Psoas muscle (tissue), 8 donors: ENCODE measurements around the gene ADAT3. TPM values are rescaled to one million over a fixed set of nuclear protein-coding genes. Genes with fewer than 3 reads are reported as not detected.

Source experiments
- ATAC-seq, 4 donors: fragments of 200-7000 bp; cut with Tn5 transposase; one replicate each; pipeline ENCODE4 v1.9.1; 2020; ENCODE audit warnings: moderate library complexity in 3 of 4, mild to moderate bottlenecking in 2 of 4
- DNase-seq, 2 donors: peaks; one replicate each; pipeline ENCODE4 v3.0.0-alpha.2; 2020
- H3K27ac ChIP-seq: fragments of 200-600 bp; one replicate; pipeline ENCODE4 v1.8.0; 2022
- H3K27me3 ChIP-seq, 3 donors: fragments of 200-600 bp in 1 of 3; one replicate each; pipeline versions ENCODE4 v1.6.1 to v1.8.0; 2013 to 2022; ENCODE audit warnings: low read length in 2 of 3, mild to moderate bottlenecking in 2 of 3, moderate library complexity in 1 of 3; ENCODE audit not compliant: insufficient read depth in 3 of 3
- H3K36me3 ChIP-seq, 2 donors: fragments of 200-600 bp in 1 of 2; one replicate each; pipeline versions ENCODE4 v1.6.1 to v1.8.0; 2013 to 2022; ENCODE audit warnings: low read depth in 1 of 2, mild to moderate bottlenecking in 1 of 2, moderate library complexity in 1 of 2; ENCODE audit not compliant: insufficient read depth in 1 of 2
- H3K4me1 ChIP-seq: fragments of 200-600 bp; one replicate; pipeline ENCODE4 v1.8.0; 2022
- H3K4me3 ChIP-seq: fragments of 200-600 bp; one replicate; pipeline ENCODE4 v1.8.0; 2022; ENCODE audit warnings: mild to moderate bottlenecking
- H3K9me3 ChIP-seq: fragments of 200-600 bp; one replicate; pipeline ENCODE4 v1.8.0; 2022
- CTCF ChIP-seq: fragments of 200-600 bp; IDR thresholded peaks from one replicate; pipeline ENCODE4 v1.8.0; 2022; ENCODE audit warnings: antibody characterized with exemption
- WGBS, 3 donors: extraction: QIAGEN DNeasy Blood & Tissue Kit; methylation state at CpG; one replicate each; pipeline versions ENCODE4 v1.1.6 to v1.1.7; 2013; 5-methylcytosine and 5-hydroxymethylcytosine counted together
- intact Hi-C, 2 donors: fragments of 100-400 bp; cut with DNase I; formaldehyde crosslinking; loops; one replicate each; pipeline versions ENCODE4 v1.11.0 to v1.14.2; 2022
- polyA plus RNA-seq, 3 donors: library from polyadenylated mRNA; stranded (reverse); fragments of 200-250 nt; gene quantifications; one replicate each; pipeline ENCODE4 v1.2.3, GENCODE V29; 2013
- total RNA-seq, 4 donors: library from RNA; stranded (reverse); fragmentation: NEBNext Ultra II Directional in 2 of 4; extraction: Animal tissue kit (Norgen Biotek cat#: 25700) in 2 of 4; gene quantifications; one replicate each; pipeline versions ENCODE4 v1.2.1 to v1.2.4, GENCODE V29; 2021 to 2023
- donor health status: healthy with polysubstance abuse.
- donor health status: DM: no; HTN: no; CAD: no; lungs with moderate emphysema.
- donor health status: Bipolar disorder and iron deficiency.
- donor health status: healthy.
- donor health status: DM: yes; HTN: yes; CAD: no.
- donor health status: DM: no; HTN: no; CAD: no.
- donor health status: DM: no; HTN: no; CAD: no.
- donor health status: DM: yes; HTN: yes; CAD: no.

Gene ADAT3
- total and polyA plus RNA-seq, 7 donors: 1.4 to 7.2 (median 2.2) TPM

GRCh38 chr19:1931445-1931844 lies 26.2 kb downstream of the ADAT3 start:
- intact Hi-C loops: loop anchor here in 1 of 2 donors (5.0 kb wide), 1 partner anchor 86 kb away; the partner anchor contains the start of gene BTBD2
- TF ChIP-seq CTCF: no peak
- H3K36me3 ChIP-seq: no peaks in the 10 kb centered on the region
- H3K4me1 ChIP-seq: peaks cover 11% of the 10 kb centered on the region
- ATAC-seq (no peak), DNase-seq (no peak)
- no peak overlapping the region for H3K4me3 ChIP-seq
- 92 to 93% (median 93%) methylated on average over 1 of the region's 1 CpG for WGBS, 3 donors
- H3K27ac ChIP-seq: no peak overlapping the region
- H3K27me3 ChIP-seq: no peaks in the 10 kb centered on the region
- no peaks in the 10 kb centered on the region for H3K9me3 ChIP-seq

GRCh38 chr19:1932395-1932794 lies 27.2 kb downstream of the ADAT3 start:
- 80 to 87% (median 82%) methylated on average over 8 of the region's 8 CpGs for WGBS, 3 donors
- no peaks in the 10 kb centered on the region for H3K27me3 ChIP-seq

GRCh38 chr19:1933244-1933643 lies 28.0 kb downstream of the ADAT3 start:
- intact Hi-C loops: loop anchor here in 1 of 2 donors (5.0 kb wide), 1 partner anchor 84 kb away; the partner anchor contains the start of gene BTBD2
- Histone ChIP-seq H3K27me3 (no peaks in the 10 kb centered on the region), H3K27ac (no peak overlapping the region), H3K36me3 (no peaks in the 10 kb centered on the region), H3K4me3 (no peak overlapping the region), H3K4me1 (peaks cover 11% of the 10 kb centered on the region), H3K9me3 (no peaks in the 10 kb centered on the region)
- DNase-seq (no peak), ATAC-seq (no peak)
- WGBS, 3 donors: 67 to 69% (median 67%) methylated on average over 7 of the region's 7 CpGs
- TF ChIP-seq CTCF: no peak

More at GRCh38 chr19:1932395-1932794, 27.2 kb downstream of the ADAT3 start:
- DNase-seq (no peak), ATAC-seq (no peak)
- no peak for TF ChIP-seq CTCF
- H3K4me3 ChIP-seq: no peak overlapping the region
- no peak overlapping the region for H3K27ac ChIP-seq
- H3K4me1 ChIP-seq: peaks cover 11% of the 10 kb centered on the region
- H3K36me3 ChIP-seq: no peaks in the 10 kb centered on the region
- no peaks in the 10 kb centered on the region for H3K9me3 ChIP-seq
- intact Hi-C loops: loop anchor here in 1 of 2 donors (5.0 kb wide), 1 partner anchor 85 kb away; the partner anchor contains the start of gene BTBD2

- intact Hi-C loops: loop anchor here in 1 of 2 donors (5.0 kb wide), 1 partner anchor 83 kb away; the partner anchor contains the start of gene BTBD2
- Histone ChIP-seq H3K27me3 (no peaks in the 10 kb centered on the region), H3K27ac (no peak overlapping the region), H3K4me3 (no peak overlapping the region), H3K9me3 (no peaks in the 10 kb centered on the region), H3K4me1 (peaks cover 11% of the 10 kb centered on the region), H3K36me3 (no peaks in the 10 kb centered on the region)
- no peak for TF ChIP-seq CTCF
- ATAC-seq: no peak
- no peak for DNase-seq
- WGBS, 3 donors: 88 to 95% (median 90%) methylated on average over 8 of the region's 8 CpGs
Measured at GRCh38 chr19:1933942-1934341, 28.7 kb downstream of the ADAT3 start.
